Measurements from ENCODE around the gene PCP4.

PCP4 gene

DNA sequence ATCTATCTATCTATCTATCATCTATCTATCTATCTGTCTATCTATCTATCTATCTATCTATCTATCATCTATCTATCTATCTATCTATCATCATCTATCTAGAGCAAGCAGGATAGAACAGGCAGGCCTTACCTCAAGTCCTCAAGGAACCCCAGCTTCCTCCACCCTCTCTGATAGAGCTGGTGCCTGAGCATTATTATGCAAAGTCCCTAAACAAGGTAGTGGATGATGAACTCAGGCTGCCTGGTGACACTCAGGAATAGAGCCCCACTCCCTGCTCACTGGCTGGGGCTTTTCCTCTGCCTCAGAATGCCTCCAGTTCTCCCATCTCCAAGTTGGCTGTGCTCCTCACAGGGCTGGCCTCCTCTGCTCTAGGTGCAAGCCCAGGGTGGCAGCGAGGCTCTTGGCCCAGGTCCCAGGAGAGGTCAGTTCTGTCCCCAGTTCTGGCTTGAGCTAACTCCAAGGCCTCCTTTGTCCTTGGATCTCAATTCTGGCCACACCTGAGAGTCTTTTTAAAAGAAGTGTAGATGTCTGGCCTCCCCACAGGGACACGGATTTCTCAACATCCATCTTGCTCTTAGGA, 60.2 kb downstream of the PCP4 start:
- no peak for DNase-seq

- DNase-seq: no peak
Measured at GRCh38 chr21:39932335-39932734, 65.1 kb downstream of the PCP4 start.

DNA sequence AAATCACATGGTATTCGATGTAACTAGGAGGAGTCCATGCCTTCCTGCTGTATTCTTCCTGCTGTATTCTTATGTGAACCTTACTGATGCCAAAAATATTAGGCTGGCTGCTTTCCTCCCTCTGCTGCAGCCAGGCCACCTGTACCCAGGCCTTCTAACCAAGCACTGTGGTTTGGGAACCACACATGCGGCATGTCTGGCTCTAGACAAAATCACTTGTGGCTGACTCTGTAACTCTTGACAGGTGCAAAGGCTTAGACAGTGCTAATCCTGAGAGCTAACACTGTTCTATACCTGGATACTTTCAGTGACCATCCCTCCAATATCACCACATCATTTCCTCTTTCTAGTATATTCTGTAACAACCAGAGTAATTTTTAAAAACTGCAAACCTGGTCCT, 67.7 kb downstream of the PCP4 start:
- no peak for DNase-seq

- DNase-seq: no peak
Measured at GRCh38 chr21:39935716-39936115, 68.5 kb downstream of the PCP4 start.

GRCh38 chr21:39938086-39938625, 70.9 kb downstream of the PCP4 start:
- no peak for DNase-seq

GRCh38 chr21:39946199-39946598, 79.0 kb downstream of the PCP4 start:
- no peak for DNase-seq

- DNase-seq: no peak
Measured at GRCh38 chr21:39947031-39947430, 79.8 kb downstream of the PCP4 start.

- no peak for DNase-seq
Measured at GRCh38 chr21:39951183-39952101, 84.2 kb downstream of the PCP4 start.

GRCh38 chr21:39952265-39952664, 85.0 kb downstream of the PCP4 start:
- DNase-seq: no peak

GRCh38 chr21:39954570-39954969, 87.3 kb downstream of the PCP4 start:
- no peak for DNase-seq

DNA sequence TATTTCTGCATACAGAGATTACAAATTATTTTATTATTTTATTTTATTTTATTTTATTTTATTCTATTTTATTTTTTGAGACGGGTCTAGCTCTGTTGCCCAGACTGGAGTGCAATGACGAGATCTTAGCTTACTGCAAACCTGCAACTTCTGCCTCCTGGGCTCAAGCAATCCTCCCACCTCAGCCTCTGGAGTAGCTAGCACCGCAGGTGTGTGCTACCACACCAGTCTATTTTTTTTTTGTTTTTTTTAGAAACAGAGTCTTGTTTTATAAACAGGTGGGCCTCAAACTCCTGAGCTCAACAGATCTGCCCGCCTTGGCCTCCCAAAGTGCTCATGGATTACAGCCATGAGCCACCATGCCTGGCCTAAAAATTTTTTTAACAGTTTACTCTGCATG, 88.1 kb downstream of the PCP4 start:
- DNase-seq: no peak

DNA sequence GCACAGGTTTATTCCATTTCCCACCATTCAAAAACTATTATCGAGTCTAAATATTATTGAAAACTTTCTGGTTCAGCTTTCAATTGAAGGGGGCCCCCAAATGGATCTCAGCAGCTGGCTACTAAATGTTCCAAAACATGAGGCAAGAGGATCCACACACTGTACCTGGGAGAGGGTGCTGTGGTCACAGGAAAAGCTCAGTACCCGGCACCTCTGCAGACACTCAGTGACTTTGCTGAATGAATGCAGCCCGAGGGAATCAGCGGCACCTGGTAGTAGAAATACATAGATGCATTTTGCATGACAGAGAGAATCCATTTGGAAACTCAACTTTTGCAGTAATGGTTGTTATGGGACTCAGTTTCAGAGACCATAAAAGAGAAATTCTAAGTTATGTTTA, 89.3 kb downstream of the PCP4 start:
- DNase-seq: no peak

- DNase-seq: no peak
Measured at GRCh38 chr21:39958731-39959130, 91.5 kb downstream of the PCP4 start.

DNA sequence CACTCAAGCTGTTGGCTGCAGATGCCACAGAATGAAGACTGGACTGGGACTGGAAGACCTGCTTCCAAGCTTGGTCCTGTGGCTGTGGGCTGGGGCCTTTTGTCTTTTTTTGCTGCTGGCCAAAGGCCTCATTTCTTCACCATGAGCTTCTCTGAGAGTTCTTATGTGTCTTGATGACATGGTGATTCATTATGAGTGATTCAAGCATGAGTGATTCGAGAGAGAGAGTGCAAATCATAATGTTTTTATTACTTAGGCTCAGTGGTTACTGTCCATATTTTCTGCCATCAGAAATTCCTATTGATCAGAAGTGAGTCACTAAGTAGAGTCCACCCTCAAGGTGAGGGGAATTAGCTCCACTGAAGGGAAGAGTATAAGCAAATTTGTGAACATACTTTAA, 94.0 kb downstream of the PCP4 start:
- DNase-seq: no peak

DNA sequence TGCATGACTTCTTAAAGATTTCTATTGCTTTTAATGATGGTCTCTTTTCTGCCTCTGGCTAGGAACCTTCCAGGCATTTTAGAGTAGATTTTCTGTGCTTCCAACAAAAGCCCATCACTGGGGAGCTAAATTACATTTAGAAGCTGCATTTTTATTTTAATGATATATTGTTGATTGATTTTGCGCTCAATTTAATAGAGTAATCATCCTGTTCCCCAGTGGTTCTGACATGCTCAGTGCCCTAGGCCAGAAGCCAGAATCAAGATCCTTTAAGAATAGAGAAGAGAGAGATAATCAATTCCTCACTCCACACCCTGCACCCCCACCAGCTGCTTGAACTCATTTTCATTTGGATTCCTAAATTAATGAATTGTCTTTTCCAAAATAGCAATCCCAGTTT, 97.8 kb downstream of the PCP4 start:
- DNase-seq: no peak

- DNase-seq: no peak
Measured at GRCh38 chr21:39966786-39967185, 99.5 kb downstream of the PCP4 start.

- DNase-seq: no peak
Measured at GRCh38 chr21:39968010-39968409, 100.8 kb downstream of the PCP4 start.

GRCh38 chr21:39969691-39970364, 102.6 kb downstream of the PCP4 start:
- DNase-seq: no peak

DNA sequence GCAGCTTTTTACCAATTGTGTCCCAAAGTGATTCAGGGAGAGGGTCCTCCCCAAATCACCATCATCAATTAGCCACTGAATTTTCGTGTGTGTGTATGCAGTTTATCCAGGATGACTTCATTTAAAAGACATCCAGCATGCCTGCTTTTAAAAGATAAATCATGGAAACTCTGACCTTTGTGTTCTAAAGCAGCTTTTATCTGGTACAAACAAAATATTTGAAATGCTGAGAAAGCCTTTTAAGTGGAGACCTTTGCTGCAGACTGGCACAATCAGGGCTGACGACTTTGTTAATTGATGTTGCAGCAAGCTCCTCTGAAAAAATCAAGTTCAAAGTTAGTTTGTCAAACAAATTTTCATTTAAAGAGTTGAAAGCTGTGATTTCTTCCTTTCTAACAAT, 104.7 kb downstream of the PCP4 start:
- no peak for DNase-seq

DNA sequence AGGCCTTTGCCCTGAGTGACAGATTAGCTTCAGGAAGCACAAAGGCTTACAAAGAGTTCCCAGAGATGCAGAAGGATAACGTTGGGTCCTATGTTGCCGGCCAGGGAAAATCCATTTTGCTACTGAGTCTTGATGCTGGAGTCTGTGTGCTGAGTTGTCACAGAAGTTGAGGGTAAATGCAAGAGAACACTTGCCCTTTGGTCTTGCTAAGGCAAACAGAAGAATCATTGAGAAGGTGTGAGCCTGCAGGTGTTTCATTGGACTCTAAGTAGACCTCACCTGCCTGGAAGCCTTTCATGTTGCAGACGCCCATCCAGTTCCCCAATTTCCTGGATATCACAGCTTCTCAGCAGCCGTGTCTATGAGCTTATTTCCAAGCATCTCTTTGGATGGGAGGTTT, 105.2 kb downstream of the PCP4 start:
- no peak for DNase-seq

- no peak for DNase-seq
Measured at GRCh38 chr21:39972976-39973770, 105.9 kb downstream of the PCP4 start.

DNA sequence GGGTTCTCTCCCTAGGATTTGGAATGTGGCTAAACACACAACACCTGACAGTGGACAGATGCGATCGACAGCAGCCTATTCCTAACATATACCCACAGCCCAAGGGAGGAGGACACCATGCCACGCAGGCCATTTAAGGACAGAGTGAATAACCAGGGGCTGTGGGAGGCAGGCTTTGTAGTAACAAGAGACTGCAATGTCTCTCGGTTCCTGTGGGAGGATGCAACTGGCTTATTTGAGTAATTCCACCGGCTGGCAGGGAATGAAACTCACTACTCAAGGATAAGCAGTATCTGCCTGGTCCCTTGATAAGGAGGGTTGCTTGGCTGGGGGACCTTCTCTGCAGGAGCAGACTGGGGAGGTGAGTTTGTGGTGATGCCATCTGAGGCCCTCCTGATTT, 109.6 kb downstream of the PCP4 start:
- no peak for DNase-seq

All from Kasumi-1 (cell line).